Measurements from ENCODE around the gene KRTAP5-4.
"Not testable (repeated sequence)": the region's sequence is repeated elsewhere in the genome, so short reads cannot be mapped to it uniquely, and the experiment has no call there.

KRTAP5-4 gene

DNA sequence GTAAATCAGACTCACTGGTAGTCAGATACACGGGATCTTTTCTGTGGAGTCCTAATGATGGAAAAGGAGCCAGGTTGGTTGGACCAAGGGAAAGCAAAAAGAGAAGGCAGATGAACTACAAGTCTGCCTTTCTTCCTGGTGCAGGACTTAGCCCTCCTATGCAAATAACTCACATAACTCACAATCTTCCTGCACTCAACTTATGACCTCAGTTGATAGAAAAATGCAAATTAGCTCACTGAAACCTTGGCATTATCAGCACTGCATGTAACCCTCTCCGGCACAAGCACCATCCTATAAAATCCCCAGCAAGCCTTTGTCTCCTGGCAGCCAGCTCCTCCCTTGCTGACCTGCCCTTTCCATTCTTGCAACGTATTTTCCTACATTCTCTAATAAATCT is 20.3 kb downstream of the KRTAP5-4 start:
- not testable (repeated sequence) for DNase-seq (ENCODE audit: low read depth in 2 of 3, low spot score in 1 of 3)

- DNase-seq (ENCODE audit: low read depth in 2 of 3, low spot score in 1 of 3): no peak
These were observed 21.3 kb downstream of the KRTAP5-4 start for GRCh38 chr11:1600626-1601025.

DNA sequence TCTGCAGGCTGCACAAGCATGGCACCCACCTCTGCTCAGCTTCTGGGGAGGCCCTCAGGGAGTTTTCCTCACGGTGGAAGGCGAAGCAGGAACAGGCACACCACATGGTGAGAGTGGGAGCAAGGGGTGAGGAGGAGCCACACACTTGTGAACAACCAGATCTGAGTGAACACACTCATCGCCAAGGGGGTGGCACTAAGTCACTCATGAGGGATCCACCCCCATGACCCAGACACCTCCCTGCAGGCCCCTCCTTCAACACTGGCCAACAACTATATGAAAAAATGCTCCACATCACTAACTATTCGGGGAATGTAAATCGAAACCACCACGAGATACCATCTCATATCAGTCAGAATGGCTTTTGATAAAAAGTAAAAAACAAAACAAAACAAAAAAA is 23.1 kb downstream of the KRTAP5-4 start:
- DNase-seq (ENCODE audit: low read depth in 2 of 3, low spot score in 1 of 3): no peak

- DNase-seq (ENCODE audit: low read depth in 2 of 3, low spot score in 1 of 3): not testable (repeated sequence)
These were observed 23.5 kb downstream of the KRTAP5-4 start for GRCh38 chr11:1598406-1598805.

- no peak for DNase-seq (ENCODE audit: low read depth in 2 of 3, low spot score in 1 of 3)
These were observed 24.0 kb downstream of the KRTAP5-4 start, which contains the start of gene KRTAP5-2 for GRCh38 chr11:1597994-1598380. TSS of gene KRTAP5-2 (minus strand) at chr11:1598294. CDS start at chr11:1598250, 44 bp downstream.

GRCh38 chr11:1597331-1597993 is 24.5 kb downstream of the KRTAP5-4 start:
- DNase-seq (ENCODE audit: low read depth in 2 of 3, low spot score in 1 of 3): no peak

DNA sequence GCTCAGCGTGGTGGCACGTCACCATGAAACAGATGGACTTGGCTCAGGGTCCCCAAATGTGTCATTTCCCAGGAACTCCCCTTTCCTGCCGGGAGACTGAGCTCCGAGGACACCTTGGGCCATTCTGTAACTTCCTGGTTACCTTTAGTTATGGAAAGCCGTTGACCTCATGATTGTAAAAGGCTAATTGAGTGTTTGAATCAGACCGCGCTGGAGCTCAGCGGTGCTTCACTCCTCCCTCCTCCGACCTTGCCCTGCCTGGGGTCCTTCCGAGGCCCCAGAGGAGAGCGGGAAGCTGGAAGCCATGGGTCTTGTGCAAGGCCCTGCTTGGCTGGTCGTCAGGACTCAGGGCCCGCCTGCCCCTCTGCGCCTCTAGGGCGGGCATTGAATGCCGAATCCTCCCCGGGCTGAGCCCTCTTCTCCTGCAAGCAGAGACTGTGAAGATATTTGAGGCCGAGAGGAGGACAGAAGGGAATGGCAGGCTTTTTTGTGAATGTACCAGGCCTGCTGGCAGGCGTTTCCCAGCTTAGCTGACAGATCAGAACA is 25.3 kb downstream of the KRTAP5-4 start:
- DNase-seq (ENCODE audit: low read depth in 2 of 3, low spot score in 1 of 3): not testable (repeated sequence)

GRCh38 chr11:1595994-1596575 is 25.9 kb downstream of the KRTAP5-4 start:
- not testable (repeated sequence) for DNase-seq (ENCODE audit: low read depth in 2 of 3, low spot score in 1 of 3)

GRCh38 chr11:1592628-1593027 is 29.3 kb downstream of the KRTAP5-4 start:
- DNase-seq (ENCODE audit: low read depth in 2 of 3, low spot score in 1 of 3): no peak

DNA sequence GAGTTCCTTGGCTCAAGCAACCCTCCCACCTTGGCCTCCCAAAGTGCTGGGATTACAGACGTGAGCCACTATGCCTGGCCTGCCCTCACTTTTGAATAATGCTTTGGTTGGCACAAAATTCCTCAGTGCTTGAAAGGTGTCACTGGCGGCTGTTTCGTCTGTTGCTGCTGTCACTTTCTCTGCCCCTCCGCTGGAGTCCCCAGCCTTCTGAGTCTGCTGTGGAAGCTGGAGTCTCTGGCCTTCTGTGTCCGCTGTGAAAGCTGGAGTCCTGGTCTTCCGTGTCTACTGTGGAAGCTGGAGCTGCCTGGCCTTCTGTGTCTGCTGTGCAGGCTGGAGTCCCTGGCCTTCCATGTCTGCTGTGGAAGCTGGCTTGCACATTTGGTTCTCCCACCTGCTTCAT is 31.9 kb downstream of the KRTAP5-4 start:
- DNase-seq (ENCODE audit: low read depth in 2 of 3, low spot score in 1 of 3): no peak

DNA sequence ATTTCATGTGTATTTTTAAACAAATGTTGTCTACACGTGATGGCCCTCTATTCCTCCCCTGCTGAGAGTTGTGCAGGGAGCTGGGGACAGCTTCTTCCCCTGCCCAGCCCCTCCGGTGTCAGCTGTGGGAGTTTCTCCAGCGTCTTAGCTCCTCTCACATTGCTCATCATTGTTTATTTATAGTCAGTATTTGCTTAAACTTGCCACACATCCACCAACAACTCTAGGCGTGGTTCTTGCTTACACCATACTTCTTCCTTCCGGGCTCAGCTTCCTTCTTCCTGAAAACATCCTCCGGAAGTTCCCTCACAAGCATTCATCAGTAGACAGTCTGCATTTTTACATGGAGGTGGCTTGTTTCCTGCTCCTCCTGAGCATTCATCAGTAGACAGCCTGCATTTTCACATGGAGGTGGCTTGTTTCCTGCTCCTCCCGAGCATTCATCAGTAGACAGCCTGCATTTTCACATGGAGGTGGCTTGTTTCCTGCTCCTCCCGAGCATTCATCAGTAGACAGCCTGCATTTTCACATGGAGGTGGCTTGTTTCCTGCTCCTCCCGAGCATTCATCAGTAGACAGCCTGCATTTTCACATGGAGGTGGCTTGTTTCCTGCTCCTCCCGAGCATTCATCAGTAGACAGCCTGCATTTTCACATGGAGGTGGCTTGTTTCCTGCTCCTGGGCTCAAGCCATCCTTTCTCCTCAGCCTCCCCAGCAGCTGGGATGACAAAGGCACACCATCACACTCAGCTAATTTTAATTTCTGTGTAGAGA is 32.6 kb downstream of the KRTAP5-4 start:
- not testable (repeated sequence) for DNase-seq (ENCODE audit: low read depth in 2 of 3, low spot score in 1 of 3)

DNA sequence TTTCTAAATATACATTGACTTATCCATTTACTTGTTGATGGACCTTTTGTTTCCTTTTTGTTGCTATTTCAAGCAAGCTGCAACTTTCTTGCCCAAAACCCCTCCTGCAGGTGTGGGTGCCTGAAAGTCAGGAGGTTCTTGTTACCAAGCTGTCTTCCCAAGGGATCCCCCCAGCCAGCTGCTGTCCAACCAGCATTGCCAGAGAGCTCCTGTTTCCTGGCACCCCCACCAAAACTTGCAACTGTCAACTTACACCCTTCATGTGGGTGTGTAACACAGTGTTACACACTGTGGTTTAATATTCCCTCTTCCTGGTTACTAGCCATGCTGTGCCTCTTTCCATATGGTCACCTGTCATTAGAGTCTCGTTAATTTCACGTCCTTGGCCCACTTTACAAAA is 35.2 kb downstream of the KRTAP5-4 start:
- no peak for DNase-seq (ENCODE audit: low read depth in 2 of 3, low spot score in 1 of 3)

DNA sequence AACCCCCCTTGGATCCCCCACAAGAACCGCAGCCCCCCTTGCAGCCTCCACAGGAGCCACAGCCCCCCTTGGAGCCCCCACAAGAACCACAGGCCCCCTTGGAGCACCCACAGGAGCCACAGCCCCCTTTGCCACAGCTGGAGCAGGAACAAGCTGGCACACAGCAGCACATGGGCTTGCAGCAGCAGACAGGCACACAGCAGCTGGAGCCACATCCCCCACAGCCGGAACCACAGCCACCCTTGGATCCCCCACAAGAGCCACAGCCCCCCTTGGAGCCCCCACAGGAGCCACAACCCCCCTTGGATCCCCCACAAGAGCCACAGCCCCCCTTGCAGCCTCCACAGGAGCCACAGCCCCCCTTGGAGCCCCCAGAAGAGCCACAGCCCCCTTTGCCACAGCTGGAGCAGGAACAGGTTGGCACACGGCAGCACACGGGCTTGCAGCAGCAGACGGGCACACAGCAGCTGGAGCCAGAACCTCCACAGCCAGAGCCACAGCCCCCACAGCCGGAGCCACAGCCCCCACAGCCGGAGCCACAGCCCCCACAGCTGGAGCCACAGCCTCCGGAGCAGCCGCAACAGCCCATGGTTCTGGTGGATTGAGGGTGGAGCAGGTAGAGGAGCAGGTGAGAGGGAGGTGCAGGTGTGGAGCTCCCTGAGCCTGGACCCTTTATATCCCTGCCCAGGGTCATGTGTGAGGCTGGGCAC is 37.1 kb downstream of the KRTAP5-4 start, which contains the start of gene KRTAP5-1:
Gene KRTAP5-1, minus strand, starts transcription at position 623 of the 710 bp plus-strand sequence. Its CDS starts 34 bp downstream, at position 589.
- not testable (repeated sequence) for DNase-seq (ENCODE audit: low read depth in 2 of 3, low spot score in 1 of 3)

GRCh38 chr11:1582909-1583308 is 39.0 kb downstream of the KRTAP5-4 start:
- not testable (repeated sequence) for DNase-seq (ENCODE audit: low read depth in 2 of 3, low spot score in 1 of 3)

DNA sequence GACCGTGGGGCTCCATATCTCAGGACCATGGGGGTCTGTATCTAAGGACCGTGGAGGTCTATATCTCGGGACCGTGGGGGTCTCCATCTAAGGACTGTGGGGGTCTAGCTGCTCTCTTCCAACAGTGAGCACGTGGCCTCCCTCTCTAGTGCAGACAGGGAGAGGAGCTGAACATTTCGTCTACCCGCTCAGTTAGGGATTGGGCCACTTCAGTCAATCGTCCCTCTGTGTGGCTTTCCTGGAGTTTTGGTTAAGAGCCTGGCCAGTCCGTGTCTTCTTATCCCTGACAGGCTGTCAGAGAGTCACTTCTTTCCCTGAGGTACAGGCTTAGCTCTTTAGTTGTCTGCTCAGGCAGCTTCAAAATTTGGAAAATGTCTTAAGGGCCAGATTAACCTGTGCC is 40.0 kb downstream of the KRTAP5-4 start:
- no peak for DNase-seq (ENCODE audit: low read depth in 2 of 3, low spot score in 1 of 3)

DNA sequence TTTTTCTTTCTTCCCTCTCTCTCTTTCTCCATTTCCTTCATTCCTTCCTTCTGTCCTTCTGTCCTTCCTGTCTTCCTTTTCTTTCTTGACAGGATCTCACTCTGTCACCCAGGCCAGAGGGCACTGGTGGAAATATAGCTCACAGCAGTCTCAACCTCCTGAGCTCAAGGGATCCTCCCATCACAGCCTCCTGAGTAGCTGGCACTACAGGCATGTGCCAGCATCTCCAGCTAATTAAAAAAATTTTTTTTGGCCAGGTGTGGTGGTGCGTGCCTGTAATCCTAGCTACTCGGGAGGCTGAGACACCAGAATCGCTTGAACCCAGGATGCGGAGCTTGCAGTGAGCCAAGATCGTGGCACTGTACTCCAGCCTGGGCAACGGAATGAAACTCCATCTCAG is 45.1 kb downstream of the KRTAP5-4 start:
- no peak for DNase-seq (ENCODE audit: low read depth in 2 of 3, low spot score in 1 of 3)

GRCh38 chr11:1575756-1576155 is 46.2 kb downstream of the KRTAP5-4 start:
- not testable (repeated sequence) for DNase-seq (ENCODE audit: low read depth in 2 of 3, low spot score in 1 of 3)

DNA sequence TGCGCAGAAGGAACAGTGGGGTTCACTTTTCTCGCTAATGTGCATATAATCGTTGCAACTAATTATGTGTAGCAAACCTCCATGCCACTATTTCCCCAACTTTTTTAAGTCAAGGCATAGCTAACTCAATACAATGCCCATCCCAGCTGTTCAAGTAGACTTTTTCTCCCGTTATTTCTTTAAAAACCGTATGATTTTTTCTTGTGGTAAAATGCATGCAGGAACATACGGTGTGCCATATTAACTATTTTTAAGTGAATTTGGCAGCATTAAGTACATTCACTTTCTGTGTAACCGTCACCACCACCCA is 47.0 kb downstream of the KRTAP5-4 start:
- DNase-seq (ENCODE audit: low read depth in 2 of 3, low spot score in 1 of 3): no peak

DNA sequence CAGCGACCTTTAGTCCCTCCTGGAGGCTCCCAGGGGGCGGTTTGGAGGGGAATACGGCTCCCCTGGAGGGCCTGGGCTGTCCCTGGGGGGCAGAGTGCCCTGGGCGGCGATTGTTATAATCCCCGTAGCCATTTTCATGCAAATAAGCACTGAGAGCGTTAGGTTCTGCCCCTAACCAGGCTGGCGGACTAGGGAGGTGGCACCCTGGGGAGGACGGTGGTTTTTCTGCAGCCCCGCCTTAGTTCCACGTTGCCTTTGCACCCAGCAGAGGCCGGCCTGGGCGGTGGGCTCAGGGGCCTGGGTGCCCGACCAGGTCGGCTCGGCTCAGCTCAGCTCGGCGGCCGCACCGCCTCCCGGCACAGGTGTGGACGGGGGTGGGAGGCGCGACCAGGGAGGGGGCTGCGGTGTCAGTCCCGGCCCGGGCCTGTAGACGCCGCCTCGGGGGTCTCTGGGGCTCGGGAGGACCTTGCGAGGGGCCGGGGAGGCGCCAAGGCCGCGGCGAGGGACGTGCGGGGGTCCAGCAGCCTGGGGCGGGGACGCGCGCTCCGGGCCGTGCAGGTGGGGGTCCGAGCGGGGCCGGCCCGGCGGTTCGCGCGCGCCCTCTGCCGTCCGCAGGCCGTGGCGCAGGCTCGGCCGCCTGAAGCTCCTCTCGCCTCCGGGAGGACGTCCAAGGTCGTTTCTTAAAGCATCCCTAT is 47.6 kb downstream of the KRTAP5-4 start:
- peak; percentile 19 to 41 (median 38) for DNase-seq (ENCODE audit: low read depth in 2 of 3, low spot score in 1 of 3)

- DNase-seq (ENCODE audit: low read depth in 2 of 3, low spot score in 1 of 3): no peak
These were observed 48.1 kb downstream of the KRTAP5-4 start for GRCh38 chr11:1573903-1574237.
